HEK293 (cell line): ENCODE measurements around the gene NR1I2.

Experiments
- CTCF ChIA-PET: fragments of 350-600 bp; formaldehyde crosslinking; extraction: SDS; loops from one replicate; lab custom pipeline; 2021; ENCODE audit warnings: antibody characterized with exemption; lab: Yijun Ruan, JAX
- POLR2A ChIA-PET: fragments of 300-600 bp; formaldehyde crosslinking; extraction: SDS; loops from one replicate; lab custom pipeline; 2020; ENCODE audit warnings: antibody characterized with exemption, inconsistent platforms; lab: Yijun Ruan, JAX
- H3K27ac ChIP-seq: fragments of 200-500 bp; sonication (Bioruptor generic); 2 replicates; pipeline ENCODE4 v1.5.1; 2014; ENCODE audit warnings: low read depth, low read length, control low read depth, inconsistent platforms; ENCODE audit errors: extremely low read depth
- H3K36me3 ChIP-seq, 2 experiments: fragments of 200-500 bp in 1 of 2; sonication (Bioruptor generic) in 1 of 2; 1 replicate in 1 of 2; 2 replicates in 1 of 2; pipeline ENCODE4 v1.5.1; 2014 to 2017; ENCODE audit warnings: inconsistent platforms in 2 of 2, low read length in 2 of 2; ENCODE audit not compliant: control insufficient read depth in 2 of 2, insufficient read depth in 1 of 2
- H3K4me1 ChIP-seq: fragments of 200-500 bp; sonication (Bioruptor generic); 2 replicates; pipeline ENCODE4 v1.5.1; 2014; ENCODE audit warnings: mild to moderate bottlenecking, low read length, inconsistent platforms; ENCODE audit not compliant: control insufficient read depth, insufficient read depth
- H3K4me3 ChIP-seq: 2 replicates; pipeline ENCODE4 v1.5.1; 2011; ENCODE audit warnings: low read depth, mild to moderate bottlenecking, control low read depth, low read length, moderate library complexity
- H3K9me3 ChIP-seq: fragments of 200-500 bp; sonication (Bioruptor generic); 2 replicates; pipeline ENCODE4 v1.5.1; 2014; ENCODE audit warnings: low read depth, low read length, inconsistent platforms; ENCODE audit not compliant: control insufficient read depth, insufficient read depth
- ATF2 ChIP-seq: fragments of 450-650 bp; formaldehyde crosslinking; IDR thresholded peaks from 2 replicates; pipeline ENCODE4 v1.5.1; 2016; ENCODE audit warnings: missing biosample characterization, missing genetic modification characterization, low read depth
- KLF1 ChIP-seq: fragments of 450-650 bp; formaldehyde crosslinking; IDR thresholded peaks from 2 replicates; pipeline ENCODE4 v1.5.1; 2016; ENCODE audit warnings: missing biosample characterization, missing genetic modification characterization
- SP3 ChIP-seq: fragments of 450-650 bp; formaldehyde crosslinking; IDR thresholded peaks from 2 replicates; pipeline ENCODE4 v1.5.1; 2016; ENCODE audit warnings: missing biosample characterization, missing genetic modification characterization
- ZBTB1 ChIP-seq: fragments of 450-650 bp; formaldehyde crosslinking; IDR thresholded peaks from 2 replicates; pipeline ENCODE4 v1.5.1; 2016; ENCODE audit warnings: missing biosample characterization, missing genetic modification characterization
- ZBTB49 ChIP-seq: fragments of 450-650 bp; formaldehyde crosslinking; IDR thresholded peaks from 2 replicates; pipeline ENCODE4 v1.5.1; 2016; ENCODE audit warnings: missing biosample characterization, missing genetic modification characterization, low read depth
- ZNF121 ChIP-seq: fragments of 450-650 bp; formaldehyde crosslinking; IDR thresholded peaks from 2 replicates; pipeline ENCODE4 v1.5.1; 2016; ENCODE audit warnings: missing biosample characterization, missing genetic modification characterization
- ZNF16 ChIP-seq: fragments of 450-650 bp; formaldehyde crosslinking; IDR thresholded peaks from 2 replicates; pipeline ENCODE4 v1.5.1; 2016; ENCODE audit warnings: low read depth, missing biosample characterization, missing genetic modification characterization
- ZNF169 ChIP-seq: fragments of 450-650 bp; formaldehyde crosslinking; IDR thresholded peaks from 2 replicates; pipeline ENCODE4 v1.5.1; 2016; ENCODE audit warnings: missing biosample characterization, missing genetic modification characterization
- ZNF26 ChIP-seq: fragments of 450-650 bp; formaldehyde crosslinking; IDR thresholded peaks from 2 replicates; pipeline ENCODE4 v1.5.1; 2016; ENCODE audit warnings: missing biosample characterization, missing genetic modification characterization
- ZNF266 ChIP-seq: fragments of 450-650 bp; formaldehyde crosslinking; IDR thresholded peaks from 2 replicates; pipeline ENCODE4 v1.5.1; 2016; ENCODE audit warnings: missing biosample characterization, missing genetic modification characterization, low read depth
- ZNF473 ChIP-seq: fragments of 450-650 bp; formaldehyde crosslinking; IDR thresholded peaks from 2 replicates; pipeline ENCODE4 v1.5.1; 2017; ENCODE audit warnings: missing biosample characterization, missing genetic modification characterization
- ZNF530 ChIP-seq: fragments of 450-650 bp; formaldehyde crosslinking; IDR thresholded peaks from 2 replicates; pipeline ENCODE4 v1.5.1; 2016; ENCODE audit warnings: low read depth, missing biosample characterization, missing genetic modification characterization
- ZNF571 ChIP-seq: fragments of 450-650 bp; formaldehyde crosslinking; IDR thresholded peaks from 2 replicates; pipeline ENCODE4 v1.5.0; 2017; ENCODE audit warnings: missing biosample characterization, missing genetic modification characterization
- ZNF585B ChIP-seq: fragments of 450-650 bp; formaldehyde crosslinking; IDR thresholded peaks from 2 replicates; pipeline ENCODE4 v1.5.1; 2016; ENCODE audit warnings: missing biosample characterization, missing genetic modification characterization
- ZNF596 ChIP-seq: fragments of 450-650 bp; IDR thresholded peaks from 2 replicates; pipeline ENCODE4 v1.5.0; 2018; ENCODE audit warnings: missing biosample characterization, mild to moderate bottlenecking, missing genetic modification characterization, moderate library complexity
- ZNF600 ChIP-seq: fragments of 450-650 bp; formaldehyde crosslinking; IDR thresholded peaks from 2 replicates; pipeline ENCODE4 v1.5.1; 2016; ENCODE audit warnings: missing biosample characterization, missing genetic modification characterization
- ZNF621 ChIP-seq: fragments of 450-650 bp; formaldehyde crosslinking; IDR thresholded peaks from 2 replicates; pipeline ENCODE4 v1.5.1; 2017; ENCODE audit warnings: missing biosample characterization, missing genetic modification characterization
- ZNF624 ChIP-seq: fragments of 450-650 bp; formaldehyde crosslinking; IDR thresholded peaks from 2 replicates; pipeline ENCODE4 v1.5.1; 2017; ENCODE audit warnings: missing biosample characterization, missing genetic modification characterization
- ZNF843 ChIP-seq: fragments of 450-650 bp; formaldehyde crosslinking; IDR thresholded peaks from 2 replicates; pipeline ENCODE4 v1.5.1; 2016; ENCODE audit warnings: missing biosample characterization, missing genetic modification characterization
- TF ChIP-seq, protein P1 (sequence below): fragments of 450-650 bp; formaldehyde crosslinking; IDR thresholded peaks from 2 replicates; pipeline ENCODE4 v1.5.1; 2017; ENCODE audit warnings: missing biosample characterization, missing genetic modification characterization

Gene NR1I2

DNA sequence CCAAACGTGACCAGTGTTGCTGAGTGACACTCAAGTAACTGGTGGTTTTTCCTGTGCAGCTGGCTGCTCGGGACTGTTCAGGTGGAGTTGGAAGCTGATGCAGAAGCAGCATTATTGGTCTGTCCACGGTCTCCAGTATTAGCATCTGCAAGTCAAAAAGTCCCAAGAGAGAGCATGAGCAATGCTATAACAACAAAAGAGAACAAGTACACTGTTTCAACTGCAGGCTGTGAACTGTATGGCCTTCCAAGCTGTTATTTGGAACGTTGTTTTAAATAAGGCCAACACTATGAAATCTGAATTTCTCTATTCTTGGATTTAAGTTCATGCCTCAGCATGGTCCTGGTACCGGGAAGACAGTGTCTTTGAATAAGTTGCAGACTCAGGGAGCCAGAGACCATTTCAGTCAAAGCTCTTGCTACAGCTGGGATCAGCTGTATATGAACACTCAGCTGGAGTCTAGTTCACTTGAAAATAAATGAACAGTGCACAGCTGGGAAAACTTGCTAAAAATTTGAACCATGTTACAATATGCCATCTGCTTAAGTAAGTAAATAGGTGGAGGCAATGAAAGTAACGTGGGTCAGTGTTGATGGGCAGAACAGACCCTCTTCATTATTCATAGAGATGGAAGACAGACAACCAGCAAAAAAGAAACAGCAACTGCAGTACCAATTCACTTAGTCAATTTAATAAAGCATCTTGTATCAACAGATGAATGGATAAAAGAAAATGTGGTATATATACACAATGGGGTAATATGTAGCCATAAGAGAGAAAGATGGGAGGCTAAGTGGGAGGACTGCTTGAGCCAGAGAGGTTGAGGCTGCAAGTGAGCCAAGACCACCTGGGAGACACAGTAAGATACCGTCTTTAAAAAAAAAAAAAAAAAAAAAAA, 45.1 kb downstream of the NR1I2 start:
- CTCF ChIA-PET, result interaction anchor here (0.7 kb wide), 1 partner anchor 23 kb away, joined by 4 read pairs; no protein-coding TSS in a partner anchor

DNA sequence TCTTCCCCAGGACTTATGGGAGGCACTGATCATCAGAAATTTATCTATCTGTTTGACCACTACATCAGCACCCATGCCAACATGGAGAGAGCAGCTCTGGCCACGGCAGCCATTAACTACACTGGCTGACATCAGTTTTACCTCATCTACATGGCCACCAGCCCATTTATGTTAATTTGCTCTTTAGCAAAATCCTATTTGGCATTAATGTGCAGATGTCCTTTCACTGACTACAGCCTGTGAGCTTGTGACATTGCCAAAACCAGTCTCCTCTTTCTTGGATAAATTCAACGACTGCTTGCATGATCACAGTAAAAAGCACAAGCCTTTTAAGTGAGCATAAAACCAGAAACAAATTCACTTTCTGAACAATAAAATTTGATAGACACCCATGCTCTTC, 47.5 kb downstream of the NR1I2 start:
- H3K36me3 ChIP-seq, result peaks cover 0 to 14% of the 10 kb centered on the region in 2 experiments; a peak in 1 of 3 replicates
- ChIA-PET POLR2A (no interaction called here), CTCF (interaction anchor here (0.8 to 0.9 kb wide), 2 partner anchors 137 to 368 kb away, joined by 3 to 4 read pairs; no protein-coding TSS in a partner anchor)
- TF ChIP-seq ZNF169 (tag by site-specific recombination) (no peak), ZNF596 (tag by site-specific recombination) (no peak), ATF2 (tag by site-specific recombination) (no peak), ZNF843 (tag by site-specific recombination) (no peak), SP3 (tag by site-specific recombination) (no peak)
- TF ChIP-seq, protein P1, sequence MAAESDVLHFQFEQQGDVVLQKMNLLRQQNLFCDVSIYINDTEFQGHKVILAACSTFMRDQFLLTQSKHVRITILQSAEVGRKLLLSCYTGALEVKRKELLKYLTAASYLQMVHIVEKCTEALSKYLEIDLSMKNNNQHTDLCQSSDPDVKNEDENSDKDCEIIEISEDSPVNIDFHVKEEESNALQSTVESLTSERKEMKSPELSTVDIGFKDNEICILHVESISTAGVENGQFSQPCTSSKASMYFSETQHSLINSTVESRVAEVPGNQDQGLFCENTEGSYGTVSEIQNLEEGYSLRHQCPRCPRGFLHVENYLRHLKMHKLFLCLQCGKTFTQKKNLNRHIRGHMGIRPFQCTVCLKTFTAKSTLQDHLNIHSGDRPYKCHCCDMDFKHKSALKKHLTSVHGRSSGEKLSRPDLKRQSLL (tag by site-specific recombination), result no peak
- no peaks in the 10 kb centered on the region for H3K4me1 ChIP-seq
- H3K4me3 ChIP-seq, result no peak overlapping the region
- no peaks in the 10 kb centered on the region for H3K9me3 ChIP-seq
- H3K27ac ChIP-seq, result no peak overlapping the region

More for the DNA sequence above, 45.1 kb downstream of the NR1I2 start:
- peaks cover 0 to 14% of the 10 kb centered on the region in 2 experiments; a peak in 1 of 3 replicates for H3K36me3 ChIP-seq
- POLR2A ChIA-PET, result no interaction called here
- H3K4me3 ChIP-seq, result no peak overlapping the region
- no peaks in the 10 kb centered on the region for H3K4me1 ChIP-seq
- no peak for TF ChIP-seq ZNF571 (tag by site-specific recombination)
- no peak for TF ChIP-seq ZNF585B (tag by site-specific recombination)
- no peak for TF ChIP-seq ZNF473 (tag by site-specific recombination)
- no peak overlapping the region for H3K27ac ChIP-seq
- H3K9me3 ChIP-seq, result no peaks in the 10 kb centered on the region

DNA sequence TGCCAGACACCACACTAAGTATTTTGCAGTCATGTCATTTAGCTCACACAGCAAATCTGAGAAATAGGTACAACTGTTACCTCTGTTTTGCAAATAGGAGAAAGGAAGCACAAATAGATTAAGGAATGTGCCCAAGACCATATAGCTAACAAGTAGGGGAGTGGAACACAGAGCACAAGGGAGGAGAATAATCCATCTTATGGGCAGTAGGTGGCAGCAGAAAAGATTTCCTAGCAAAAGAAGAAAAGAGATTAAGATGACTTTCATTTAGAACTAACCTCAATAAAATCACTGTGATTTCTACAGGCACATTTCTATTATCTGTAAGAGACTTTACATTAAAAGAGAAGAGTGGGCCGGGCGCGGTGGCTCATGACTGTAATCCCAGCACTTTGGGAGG, 49.1 kb downstream of the NR1I2 start:
- POLR2A ChIA-PET, result interaction anchor here (0.6 kb wide), 1 partner anchor 263 kb away, joined by 3 read pairs; the partner anchor contains the start of gene GSK3B
- Histone ChIP-seq H3K27ac (no peak overlapping the region), H3K4me1 (no peaks in the 10 kb centered on the region), H3K4me3 (no peak overlapping the region), H3K36me3 (peaks cover 0 to 7% of the 10 kb centered on the region in 2 experiments; a peak in 1 of 3 replicates), H3K9me3 (no peaks in the 10 kb centered on the region)
- CTCF ChIA-PET, result interaction anchor here (0.6 to 1.4 kb wide), 5 partner anchors 9 to 69 kb away, joined by 3 to 7 read pairs (median 3); no protein-coding TSS in a partner anchor
- TF ChIP-seq KLF1 (tag by site-specific recombination) (no peak), ZBTB49 (tag by site-specific recombination) (no peak), ZNF530 (tag by site-specific recombination) (no peak), ZNF266 (tag by site-specific recombination) (no peak), ZNF16 (no peak), ZNF600 (tag by site-specific recombination) (no peak), ZBTB1 (tag by site-specific recombination) (no peak), ZNF621 (tag by site-specific recombination) (no peak), ZNF624 (tag by site-specific recombination) (no peak), ZNF26 (tag by site-specific recombination) (no peak), ZNF121 (tag by site-specific recombination) (no peak)
